ENCODE measurements around the gene COPS3.

DNA sequence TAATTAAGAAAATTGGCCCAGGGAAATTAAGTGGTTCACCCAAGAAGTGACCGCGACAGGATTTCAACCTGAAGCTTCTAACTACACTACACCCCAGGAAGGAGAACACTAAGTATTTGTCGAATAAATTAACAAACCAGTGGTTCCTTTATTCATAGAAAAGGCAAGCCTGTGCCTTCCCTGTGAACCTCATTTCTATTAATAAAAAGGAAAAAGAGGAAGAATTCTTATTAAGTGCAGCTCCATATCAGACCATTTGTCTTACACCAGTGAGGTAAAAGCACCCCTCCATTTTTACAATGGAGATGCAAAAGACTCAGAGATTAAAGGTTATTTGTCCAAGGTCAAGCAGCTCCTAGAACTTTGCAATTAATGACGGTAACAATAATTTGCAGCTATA lies 1.7 kb downstream of the COPS3 start:
- no peak for TF ChIP-seq EZH2 (IDR thresholded peaks at IDR 0.05; ENCODE audit: borderline replicate concordance, low read length)
- no peak for TF ChIP-seq CTCF (conservative IDR thresholded peaks at IDR 0.05 in 1 of 2, IDR thresholded peaks at IDR 0.05 in 1 of 2; ENCODE audit: extremely low read depth in 1 of 2, insufficient read depth in 1 of 2, low read depth in 1 of 2, low read length in 2 of 2)

Data from mammary epithelial cell (primary cell).